Left lung (tissue), 10 donors: ENCODE measurements around the gene EHMT2. TPM values are rescaled to one million over a fixed set of nuclear protein-coding genes. Genes with fewer than 3 reads are reported as not detected.
A peak's percentile ranks its signal among the peaks of the same experiment; 100 is the strongest.

Experiments used
- ATAC-seq: fragments of 200-7000 bp; cut with Tn5 transposase; one replicate; pipeline ENCODE4 v1.9.1; 2020; ENCODE audit warnings: moderate library complexity
- DNase-seq, 4 donors: peaks; one replicate each; pipeline ENCODE4 v3.0.0-alpha.2; 2013 to 2020
- H3K27ac ChIP-seq, 2 donors: fragments of 200-600 bp; sonication (generic) in 1 of 2; one replicate each; pipeline versions ENCODE4 v1.5.0 to v1.8.0; 2020 to 2021
- H3K27me3 ChIP-seq, 2 donors: fragments of 200-600 bp; sonication (generic) in 1 of 2; one replicate each; pipeline versions ENCODE4 v1.5.0 to v1.8.0; 2020 to 2021
- H3K36me3 ChIP-seq, 2 donors: fragments of 200-600 bp; sonication (generic) in 1 of 2; one replicate each; pipeline versions ENCODE4 v1.5.0 to v1.8.0; 2020 to 2021
- H3K4me1 ChIP-seq, 2 donors: fragments of 200-600 bp; one replicate each; pipeline ENCODE4 v1.8.0; 2021
- H3K4me3 ChIP-seq, 2 donors: fragments of 200-600 bp; sonication (generic) in 1 of 2; one replicate each; pipeline versions ENCODE4 v1.5.0 to v1.8.0; 2020 to 2021; ENCODE audit warnings: mild to moderate bottlenecking in 1 of 2
- H3K9me3 ChIP-seq, 2 donors: fragments of 200-600 bp; sonication (generic) in 1 of 2; one replicate each; pipeline versions ENCODE4 v1.5.0 to v1.8.0; 2020 to 2021
- intact Hi-C, 2 donors: fragments of 100-400 bp; cut with DNase I; formaldehyde crosslinking; loops; one replicate each; pipeline versions ENCODE4 v1.11.2 to v1.14.2; 2022
- polyA plus RNA-seq, 6 donors: library from polyadenylated mRNA; unstranded; fragments of 120-200 nt; gene quantifications; one replicate each; pipeline ENCODE4 v1.2.1, GENCODE V29; 2013; ENCODE audit not compliant: insufficient read length in 6 of 6
- total RNA-seq, 2 donors: library from RNA; stranded (reverse); fragmentation: NEBNext Ultra II Directional; extraction: Animal tissue kit (Norgen Biotek cat#: 25700); gene quantifications; one replicate each; pipeline ENCODE4 v1.2.1, GENCODE V29; 2021
- TF ChIP-seq, protein P1 (sequence below), 2 donors: fragments of 200-600 bp; sonication (generic) in 1 of 2; IDR thresholded peaks; one replicate each; pipeline versions ENCODE4 v1.5.0 to v1.8.0; 2021; ENCODE audit warnings: antibody characterized with exemption in 2 of 2
- donor health status: DM: no; HTN: yes; CAD: no.
- donor health status: DM: no; HTN: no; CAD: no.

EHMT2 gene
- total and polyA plus RNA-seq, 8 donors, result 41.0 to 85.0 (median 75.3) TPM

DNA sequence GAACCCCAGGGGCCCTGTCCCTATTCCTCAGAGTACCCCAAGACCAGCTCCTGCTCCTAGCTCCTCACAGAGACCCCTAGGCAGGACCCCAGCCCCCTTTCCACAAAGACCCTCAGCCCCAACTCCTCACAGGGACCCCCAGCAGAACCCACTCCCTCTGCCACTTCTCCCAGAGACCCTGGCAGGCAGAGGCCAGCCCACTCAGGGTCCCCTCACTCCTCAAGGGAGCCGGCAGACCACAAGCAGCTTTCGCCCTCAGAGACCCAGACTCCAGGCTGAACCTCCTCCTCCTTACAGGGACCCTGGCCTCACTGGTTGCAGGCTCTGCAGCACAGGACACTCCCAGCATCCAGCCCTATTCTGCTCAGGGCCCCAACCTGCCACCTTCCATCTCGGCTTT is 19.3 kb downstream of the EHMT2 start:
- TF ChIP-seq, protein P1, sequence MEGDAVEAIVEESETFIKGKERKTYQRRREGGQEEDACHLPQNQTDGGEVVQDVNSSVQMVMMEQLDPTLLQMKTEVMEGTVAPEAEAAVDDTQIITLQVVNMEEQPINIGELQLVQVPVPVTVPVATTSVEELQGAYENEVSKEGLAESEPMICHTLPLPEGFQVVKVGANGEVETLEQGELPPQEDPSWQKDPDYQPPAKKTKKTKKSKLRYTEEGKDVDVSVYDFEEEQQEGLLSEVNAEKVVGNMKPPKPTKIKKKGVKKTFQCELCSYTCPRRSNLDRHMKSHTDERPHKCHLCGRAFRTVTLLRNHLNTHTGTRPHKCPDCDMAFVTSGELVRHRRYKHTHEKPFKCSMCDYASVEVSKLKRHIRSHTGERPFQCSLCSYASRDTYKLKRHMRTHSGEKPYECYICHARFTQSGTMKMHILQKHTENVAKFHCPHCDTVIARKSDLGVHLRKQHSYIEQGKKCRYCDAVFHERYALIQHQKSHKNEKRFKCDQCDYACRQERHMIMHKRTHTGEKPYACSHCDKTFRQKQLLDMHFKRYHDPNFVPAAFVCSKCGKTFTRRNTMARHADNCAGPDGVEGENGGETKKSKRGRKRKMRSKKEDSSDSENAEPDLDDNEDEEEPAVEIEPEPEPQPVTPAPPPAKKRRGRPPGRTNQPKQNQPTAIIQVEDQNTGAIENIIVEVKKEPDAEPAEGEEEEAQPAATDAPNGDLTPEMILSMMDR (IDR thresholded peaks at IDR 0.05), result no peak
- Histone ChIP-seq H3K9me3 (no peaks in the 10 kb centered on the region), H3K27ac (peak overlapping the region in 1 of 2 donors; percentile 35), H3K36me3 (peaks cover 0 to 39% of the 10 kb centered on the region in 2 donors), H3K4me3 (peak overlapping the region; percentile 19 to 32), H3K27me3 (no peaks in the 10 kb centered on the region), H3K4me1 (no peaks in the 10 kb centered on the region)
- DNase-seq (no peak), ATAC-seq (peak; percentile 43)
- intact Hi-C loops, result no loop called here

DNA sequence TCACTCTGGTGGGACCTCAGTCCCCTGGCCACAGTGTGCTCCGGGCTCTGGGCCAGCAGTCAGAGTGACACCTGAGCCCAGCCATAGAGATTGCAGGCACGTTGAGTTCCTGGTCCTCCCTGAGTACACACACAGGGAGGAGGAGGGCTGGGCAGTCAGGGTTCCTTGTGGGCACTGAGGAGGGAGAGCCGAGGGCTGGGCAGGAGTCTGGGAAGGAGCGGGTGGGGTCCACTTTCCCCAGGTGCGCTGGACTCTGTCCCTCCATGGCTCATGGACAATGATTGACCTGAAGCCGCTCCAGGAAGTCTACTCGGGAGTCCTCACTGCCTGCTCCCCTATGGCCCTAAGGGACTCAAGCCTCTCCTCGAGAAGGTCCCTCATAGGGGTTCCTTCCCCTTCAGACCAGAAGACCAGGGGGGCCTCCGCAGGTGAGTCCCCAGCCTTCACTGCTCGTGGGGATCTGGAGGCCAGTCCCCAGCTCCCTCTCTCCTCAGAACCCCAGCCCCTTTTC is 19.8 kb downstream of the EHMT2 start:
- TF ChIP-seq, protein P1 (IDR thresholded peaks at IDR 0.05), result no peak
- intact Hi-C loops, result no loop called here
- ATAC-seq (peak; percentile 93), DNase-seq (peak in 3 of 4 donors; percentile 15 to 78 (median 77))
- Histone ChIP-seq H3K27ac (peak overlapping the region in 1 of 2 donors; percentile 35), H3K9me3 (no peaks in the 10 kb centered on the region), H3K36me3 (peaks cover 0 to 34% of the 10 kb centered on the region in 2 donors), H3K27me3 (no peaks in the 10 kb centered on the region), H3K4me1 (no peaks in the 10 kb centered on the region), H3K4me3 (peak overlapping the region; percentile 19 to 32)

DNA sequence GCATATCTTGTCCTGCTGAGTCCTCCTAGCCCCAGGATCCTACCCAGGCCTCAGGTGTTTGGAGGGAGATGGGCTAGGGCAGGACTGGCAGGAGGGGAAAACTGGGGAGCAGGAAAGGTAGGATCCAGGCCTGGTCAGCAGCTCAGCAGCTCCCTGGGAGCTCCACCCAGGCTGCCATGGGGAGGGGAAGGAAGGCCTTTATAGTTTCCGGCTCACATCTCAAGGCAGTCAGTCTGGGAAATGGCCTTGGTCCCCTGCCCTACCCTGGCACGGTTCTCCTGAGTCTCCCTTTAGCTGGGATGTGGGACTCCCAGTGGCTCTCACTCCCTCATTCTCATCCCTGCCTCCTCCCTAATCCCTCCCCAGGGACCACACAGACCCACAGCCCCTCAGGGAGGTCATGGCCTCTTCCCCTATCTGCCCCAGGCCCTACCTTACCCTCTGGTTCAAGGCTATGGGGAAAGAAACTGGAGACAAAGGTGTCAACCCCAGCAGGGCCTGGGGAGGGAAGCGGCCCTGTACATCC is 20.3 kb downstream of the EHMT2 start:
- Histone ChIP-seq H3K9me3 (no peaks in the 10 kb centered on the region), H3K27me3 (no peaks in the 10 kb centered on the region), H3K27ac (no peak overlapping the region), H3K4me3 (no peak overlapping the region), H3K4me1 (no peaks in the 10 kb centered on the region), H3K36me3 (peaks cover 0 to 29% of the 10 kb centered on the region in 2 donors)
- intact Hi-C loops, result no loop called here
- TF ChIP-seq, protein P1 (IDR thresholded peaks at IDR 0.05), result no peak
- ATAC-seq (no peak), DNase-seq (no peak)

DNA sequence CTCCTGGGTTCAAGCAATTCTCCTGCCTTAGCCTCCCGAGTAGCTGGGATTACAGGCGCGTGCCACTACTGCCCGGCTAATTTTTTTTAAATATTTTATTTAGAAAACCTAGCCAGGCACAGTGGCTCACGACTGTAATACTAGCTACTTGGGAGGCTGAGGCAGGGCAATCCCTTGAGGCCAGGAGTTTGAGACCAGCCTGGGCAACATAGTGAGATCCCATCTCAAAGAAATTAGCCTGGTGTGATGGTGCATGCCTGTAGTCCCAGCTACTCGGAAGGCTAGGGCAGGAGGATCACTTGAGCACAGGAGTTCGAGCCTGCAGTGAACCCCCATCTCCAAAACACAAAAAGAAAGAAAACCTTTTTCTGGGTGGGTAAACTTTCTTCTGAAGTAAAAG is 21.1 kb downstream of the EHMT2 start:
- peaks cover 0 to 20% of the 10 kb centered on the region in 2 donors for H3K36me3 ChIP-seq
- H3K27me3 ChIP-seq, result no peaks in the 10 kb centered on the region
- DNase-seq (no peak), ATAC-seq (no peak)
- H3K9me3 ChIP-seq, result no peaks in the 10 kb centered on the region
- H3K27ac ChIP-seq, result no peak overlapping the region
- TF ChIP-seq, protein P1 (IDR thresholded peaks at IDR 0.05), result no peak
- intact Hi-C loops, result no loop called here
- no peaks in the 10 kb centered on the region for H3K4me1 ChIP-seq
- no peak overlapping the region for H3K4me3 ChIP-seq

DNA sequence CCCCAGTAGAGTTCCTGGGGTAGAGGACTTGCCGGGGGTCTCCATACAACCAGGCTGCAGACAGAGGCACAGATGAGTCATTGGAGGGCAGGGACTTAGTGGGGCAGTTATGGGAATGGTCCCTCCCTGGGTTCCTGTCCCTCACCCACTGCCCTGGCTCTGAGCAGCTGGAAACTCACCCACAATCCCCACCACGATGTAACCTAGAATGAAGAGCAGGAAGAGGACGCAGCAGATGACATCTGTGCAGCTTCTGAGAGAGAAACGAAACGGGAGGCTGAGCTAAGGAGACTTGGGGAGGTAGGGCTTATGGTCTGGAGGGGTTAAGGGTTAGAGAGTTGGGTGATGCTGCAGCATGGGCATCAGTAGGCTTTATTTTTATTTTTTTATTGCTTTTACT is 21.6 kb downstream of the EHMT2 start:
- no peak for DNase-seq
- TF ChIP-seq, protein P1 (IDR thresholded peaks at IDR 0.05), result no peak
- intact Hi-C loops, result no loop called here
- Histone ChIP-seq H3K36me3 (peaks cover 0 to 15% of the 10 kb centered on the region in 2 donors), H3K4me1 (no peaks in the 10 kb centered on the region), H3K9me3 (no peaks in the 10 kb centered on the region), H3K27me3 (no peaks in the 10 kb centered on the region), H3K4me3 (no peak overlapping the region), H3K27ac (no peak overlapping the region)
- no peak for ATAC-seq
